ENCODE results near the gene LIN54. TPM values are rescaled to one million over a fixed set of nuclear protein-coding genes. Genes with fewer than 3 reads are reported as not detected.
A peak's percentile ranks its signal among the peaks of the same experiment; 100 is the strongest.

The LIN54 gene
- total and polyA plus RNA-seq, 2 of the 13 experiments (the other 11 are each of a cell fraction or from before 2014, with no cell fraction given): 25.2 to 32.9 TPM

- TF ChIP-seq ZNF781 (CRISPR knock-in tag; IDR thresholded peaks at IDR 0.05; ENCODE audit: borderline replicate concordance, not compliant biosample characterization) (peak; percentile 63), RFXAP (CRISPR knock-in tag; IDR thresholded peaks at IDR 0.05; ENCODE audit: borderline replicate concordance) (peak; percentile 45; the same call in 1 of the 2 replicates), ZNF180 (CRISPR knock-in tag; IDR thresholded peaks at IDR 0.05; ENCODE audit: borderline replicate concordance, low read depth) (no peak), FOXO4 (CRISPR knock-in tag; conservative IDR thresholded peaks at IDR 0.05) (peak; percentile 92; the same call in 1 of the 2 replicates), SSRP1 (CRISPR knock-in tag; IDR thresholded peaks at IDR 0.05) (no peak), MTERF4 (CRISPR knock-in tag; IDR thresholded peaks at IDR 0.05) (0 out of 2 replicates have a peak, but pooled peaks have one; percentile 31), FOXK1 (CRISPR knock-in tag; IDR thresholded peaks at IDR 0.05; ENCODE audit: borderline replicate concordance, low read depth) (peak; percentile 77), CHCHD3 (CRISPR knock-in tag; IDR thresholded peaks at IDR 0.05) (peak; percentile 33; the same call in 1 of the 2 replicates), ETV6 (CRISPR knock-in tag; conservative IDR thresholded peaks at IDR 0.05) (peak; percentile 91), ARID5B (CRISPR knock-in tag; IDR thresholded peaks at IDR 0.05) (peak; percentile 70), GZF1 (CRISPR knock-in tag; IDR thresholded peaks at IDR 0.05) (peak; percentile 48; the same call in 1 of the 2 replicates), ZNF350 (CRISPR knock-in tag; IDR thresholded peaks at IDR 0.05; ENCODE audit: borderline replicate concordance, low read depth) (peak; percentile 95), TRAFD1 (CRISPR knock-in tag; IDR thresholded peaks at IDR 0.05; ENCODE audit: borderline replicate concordance) (peak; percentile 42; the same call in 1 of the 2 replicates)
These were observed 119.5 kb downstream of the LIN54 start, which contains the start of gene SEC31A (continued) for GRCh38 chr4:82890901-82891706.
